ENCODE results near the gene PSTPIP1.

Gene PSTPIP1

GRCh38 chr15:77030048-77030927 is 35.4 kb downstream of the PSTPIP1 start:
- DNase-seq (ENCODE audit: low spot score), result no peak

DNA sequence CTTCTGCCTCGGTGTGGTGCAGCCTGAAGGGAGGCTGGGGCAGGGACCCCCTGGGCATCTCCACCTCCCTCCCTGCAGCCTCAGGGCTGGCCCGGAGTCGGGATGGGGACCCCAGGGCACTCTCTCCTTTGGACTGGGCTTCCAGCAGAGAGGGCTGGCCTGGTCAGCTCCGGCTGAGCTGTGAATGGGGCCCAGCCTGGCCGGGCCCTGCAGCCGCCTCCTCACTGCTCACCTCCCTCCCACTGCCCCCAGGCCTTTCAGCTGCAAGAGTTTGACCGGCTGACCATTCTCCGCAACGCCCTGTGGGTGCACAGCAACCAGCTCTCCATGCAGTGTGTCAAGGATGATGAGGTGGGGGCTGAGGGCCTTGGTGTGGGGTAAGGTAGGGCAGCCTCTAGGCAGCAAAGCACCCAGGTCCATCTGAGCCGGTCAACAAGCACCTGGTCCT is 36.0 kb downstream of the PSTPIP1 start:
- DNase-seq (ENCODE audit: low spot score), result no peak

- DNase-seq (ENCODE audit: low spot score), result peak; percentile 32
These were observed 36.6 kb downstream of the PSTPIP1 start for GRCh38 chr15:77031376-77032050.

GRCh38 chr15:77032052-77032646 is 37.2 kb downstream of the PSTPIP1 start:
- DNase-seq (ENCODE audit: low spot score), result no peak

GRCh38 chr15:77032647-77033416 is 37.9 kb downstream of the PSTPIP1 start:
- DNase-seq (ENCODE audit: low spot score), result no peak

DNA sequence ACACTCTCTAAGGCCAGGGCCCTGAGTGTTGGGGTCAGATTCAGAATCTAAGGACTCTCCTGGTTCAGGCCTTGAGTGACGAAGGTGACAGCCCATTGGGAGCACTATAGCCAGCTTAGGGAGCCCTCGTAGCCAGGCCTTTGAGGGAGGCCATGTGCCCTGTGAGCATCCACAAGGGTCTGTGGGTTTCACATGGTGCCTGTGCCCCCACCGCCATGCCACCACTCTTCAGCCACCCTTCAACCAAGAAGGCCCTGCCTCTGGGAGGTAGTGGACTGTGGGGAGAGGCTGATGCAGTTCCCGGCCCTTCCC is 38.4 kb downstream of the PSTPIP1 start:
- DNase-seq (ENCODE audit: low spot score), result no peak

DNA sequence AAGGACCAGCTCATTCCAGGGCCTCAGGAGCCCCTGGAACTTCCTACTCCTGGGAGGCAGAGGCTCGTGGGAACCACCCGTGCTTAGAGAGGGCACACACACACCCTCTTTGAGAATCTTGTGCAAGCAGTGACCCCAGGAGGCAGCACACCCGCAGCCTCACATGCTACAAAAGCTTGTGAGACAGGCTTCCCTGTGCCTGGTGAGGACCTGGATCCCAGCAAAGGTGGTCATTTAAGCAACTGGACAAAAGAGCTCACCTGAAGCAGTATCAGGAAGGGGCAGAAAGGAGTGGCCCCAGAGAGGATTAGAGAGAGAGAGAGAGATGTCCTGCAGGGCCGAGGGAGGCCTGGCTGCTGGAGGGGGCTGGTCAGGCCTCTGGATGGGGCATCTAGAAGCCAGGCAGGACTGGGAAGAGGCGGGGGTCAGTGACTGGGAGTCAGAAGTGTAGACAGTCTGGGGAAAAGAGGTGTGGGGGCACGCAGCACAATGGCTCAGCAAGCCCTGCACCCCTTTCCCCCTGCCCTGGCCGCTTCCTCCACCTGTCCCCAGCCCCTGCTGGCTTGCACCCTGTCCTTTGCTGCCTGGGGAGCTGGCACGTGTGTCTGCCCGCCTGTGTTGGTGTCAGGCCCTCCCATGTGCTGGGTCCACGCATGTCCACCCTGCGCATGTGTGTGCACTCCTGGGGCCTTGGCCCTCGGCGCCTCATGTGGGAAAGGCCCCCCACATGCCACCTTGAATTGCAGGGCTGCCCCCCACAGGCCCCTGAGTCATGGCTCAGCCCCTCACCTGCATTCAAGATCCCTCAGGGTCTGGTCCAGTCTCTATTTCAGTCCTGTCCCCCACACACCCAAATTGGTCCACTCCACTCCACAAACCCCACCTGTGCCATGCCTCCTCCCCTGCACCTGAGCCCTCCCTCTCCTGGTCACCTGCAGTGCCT is 39.1 kb downstream of the PSTPIP1 start:
- DNase-seq (ENCODE audit: low spot score), result no peak

DNA sequence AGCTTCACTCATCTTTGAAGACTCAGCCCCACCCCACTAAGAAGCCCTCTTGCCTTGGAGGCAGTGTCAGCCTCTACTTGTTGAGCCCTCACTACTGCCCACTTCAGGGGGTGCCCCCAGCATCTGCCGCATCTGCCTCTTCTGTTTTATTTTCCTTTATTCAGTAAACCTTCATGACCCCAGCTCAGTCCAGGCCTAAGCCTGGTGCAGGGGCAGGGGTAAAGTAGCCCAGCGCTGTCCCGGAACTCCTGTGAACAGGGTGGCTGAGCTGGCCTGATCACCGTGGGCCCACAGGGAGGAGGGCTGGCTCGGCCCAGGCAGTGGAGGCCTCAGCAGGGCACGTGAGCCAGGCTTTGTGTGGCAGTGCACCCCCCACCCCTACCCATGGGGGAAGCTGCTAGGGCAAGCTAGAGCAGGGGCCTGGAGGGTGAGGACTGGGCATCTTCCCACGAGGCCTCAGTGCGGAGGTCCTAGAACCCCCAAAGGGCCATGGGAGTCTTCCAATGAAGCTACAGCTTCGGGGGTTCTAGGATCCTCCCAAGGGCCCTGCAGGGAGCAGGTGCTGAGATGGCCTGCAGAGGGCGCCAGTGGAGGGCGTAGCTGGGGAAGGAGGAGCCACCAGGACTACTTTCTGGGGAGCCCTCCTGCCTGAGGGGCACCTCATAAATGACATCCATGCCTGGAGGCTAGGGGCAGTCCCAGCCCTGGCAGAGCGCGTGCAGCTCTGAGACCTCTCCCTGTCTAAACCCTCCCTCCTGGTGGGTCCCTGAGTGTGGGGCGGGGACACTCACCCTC is 40.0 kb downstream of the PSTPIP1 start:
- peak; percentile 31 for DNase-seq (ENCODE audit: low spot score)

- DNase-seq (ENCODE audit: low spot score), result no peak
These were observed 40.7 kb downstream of the PSTPIP1 start for GRCh38 chr15:77035584-77035983.

DNA sequence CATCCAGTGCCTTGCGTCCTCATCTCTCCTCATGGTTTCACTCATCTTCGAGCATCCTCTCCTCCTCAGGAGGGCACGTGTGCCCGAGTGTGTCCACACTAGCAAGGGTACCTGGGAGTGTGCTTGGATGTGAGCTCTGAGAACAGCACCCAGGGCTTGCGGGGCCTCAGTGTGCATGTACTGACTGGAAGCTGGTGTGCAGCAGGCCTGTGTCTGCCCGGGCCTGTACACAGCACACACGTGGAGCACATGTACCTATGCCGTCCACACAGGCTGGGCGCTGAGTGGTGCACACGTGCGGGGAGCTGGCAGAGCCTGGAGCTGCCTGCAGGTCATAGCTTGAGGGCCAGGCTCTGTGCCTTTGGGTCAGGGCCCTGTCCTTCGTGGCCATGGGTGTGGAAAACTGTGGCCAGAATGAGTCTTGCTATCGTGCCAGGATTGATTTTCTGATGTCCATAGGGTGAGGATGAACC is 41.1 kb downstream of the PSTPIP1 start:
- DNase-seq (ENCODE audit: low spot score), result no peak

DNA sequence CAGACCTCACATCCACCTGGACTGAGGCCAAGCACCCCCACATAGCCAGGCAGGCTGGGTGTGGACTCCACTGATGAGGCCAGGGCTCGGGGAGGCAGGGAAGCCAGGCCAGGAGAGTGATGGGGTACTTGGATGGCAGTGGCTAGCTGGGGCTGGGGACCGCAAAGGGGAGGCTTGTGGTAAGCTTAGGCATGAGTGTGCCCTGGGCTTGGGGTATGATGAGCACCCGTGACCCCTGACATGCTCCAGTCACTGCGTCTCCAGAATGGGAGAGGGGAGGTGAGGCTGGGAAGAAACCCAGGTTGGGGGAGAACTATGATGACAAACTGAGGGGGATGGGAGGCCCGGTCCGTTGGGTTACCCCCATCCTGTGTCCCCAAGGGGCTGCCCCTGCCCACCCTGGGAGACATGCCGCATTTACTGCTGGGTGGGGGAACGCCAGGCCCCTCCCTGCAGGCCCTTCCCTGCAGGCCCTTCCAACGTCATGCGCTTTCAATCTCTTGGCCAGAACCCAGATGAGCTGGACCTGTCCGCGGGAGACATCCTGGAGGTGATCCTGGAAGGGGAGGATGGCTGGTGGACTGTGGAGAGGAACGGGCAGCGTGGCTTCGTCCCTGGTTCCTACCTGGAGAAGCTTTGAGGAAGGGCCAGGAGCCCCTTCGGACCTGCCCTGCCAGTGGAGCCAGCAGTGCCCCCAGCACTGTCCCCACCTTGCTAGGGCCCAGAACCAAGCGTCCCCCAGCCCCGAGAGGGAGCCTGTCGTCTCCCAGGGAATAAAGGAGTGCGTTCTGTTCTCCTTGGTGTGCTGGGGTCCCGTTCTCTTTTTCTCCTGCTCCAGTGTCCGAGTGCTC is 41.8 kb downstream of the PSTPIP1 start:
- DNase-seq (ENCODE audit: low spot score), result no peak

GRCh38 chr15:77037388-77038209 is 42.7 kb downstream of the PSTPIP1 start:
- DNase-seq (ENCODE audit: low spot score), result no peak

GRCh38 chr15:77038312-77039216 is 43.6 kb downstream of the PSTPIP1 start:
- no peak for DNase-seq (ENCODE audit: low spot score)

DNA sequence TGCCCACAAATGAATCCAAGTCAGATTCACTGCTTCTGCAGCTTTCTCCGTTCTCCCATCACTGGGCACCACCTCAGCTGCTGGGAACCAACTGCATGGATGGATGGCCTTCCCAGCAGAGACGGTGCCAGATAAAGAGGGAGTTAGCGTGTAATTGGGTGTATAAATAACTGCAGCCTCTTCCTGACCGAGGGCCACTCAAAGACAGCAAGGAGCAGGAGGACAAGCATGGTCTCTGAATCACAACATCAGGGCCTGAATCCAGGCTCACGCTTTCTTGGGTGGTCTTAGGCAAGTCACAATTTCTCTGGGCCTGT is 44.2 kb downstream of the PSTPIP1 start:
- DNase-seq (ENCODE audit: low spot score), result no peak

DNA sequence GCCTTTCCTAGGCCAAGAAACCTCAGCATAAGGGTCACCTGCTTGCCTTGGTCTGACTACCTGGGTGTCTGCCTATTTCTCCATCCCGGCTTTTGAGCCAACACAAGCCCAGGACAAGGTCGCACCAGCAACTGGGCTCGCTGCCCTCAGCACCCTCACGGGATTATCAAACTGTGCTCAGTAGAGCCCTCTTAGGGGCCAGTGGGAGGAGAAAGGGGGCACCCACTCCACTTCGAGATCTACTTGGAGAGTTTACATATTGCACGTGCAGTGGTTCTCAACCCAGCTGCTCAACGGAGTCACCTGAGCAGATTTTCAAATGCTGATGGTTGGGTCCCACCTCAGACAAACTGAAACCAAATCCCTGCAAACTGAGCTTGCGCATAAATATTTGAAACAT is 44.9 kb downstream of the PSTPIP1 start:
- DNase-seq (ENCODE audit: low spot score), result no peak

- no peak for DNase-seq (ENCODE audit: low spot score)
These were observed 45.7 kb downstream of the PSTPIP1 start for GRCh38 chr15:77040673-77041072.

DNA sequence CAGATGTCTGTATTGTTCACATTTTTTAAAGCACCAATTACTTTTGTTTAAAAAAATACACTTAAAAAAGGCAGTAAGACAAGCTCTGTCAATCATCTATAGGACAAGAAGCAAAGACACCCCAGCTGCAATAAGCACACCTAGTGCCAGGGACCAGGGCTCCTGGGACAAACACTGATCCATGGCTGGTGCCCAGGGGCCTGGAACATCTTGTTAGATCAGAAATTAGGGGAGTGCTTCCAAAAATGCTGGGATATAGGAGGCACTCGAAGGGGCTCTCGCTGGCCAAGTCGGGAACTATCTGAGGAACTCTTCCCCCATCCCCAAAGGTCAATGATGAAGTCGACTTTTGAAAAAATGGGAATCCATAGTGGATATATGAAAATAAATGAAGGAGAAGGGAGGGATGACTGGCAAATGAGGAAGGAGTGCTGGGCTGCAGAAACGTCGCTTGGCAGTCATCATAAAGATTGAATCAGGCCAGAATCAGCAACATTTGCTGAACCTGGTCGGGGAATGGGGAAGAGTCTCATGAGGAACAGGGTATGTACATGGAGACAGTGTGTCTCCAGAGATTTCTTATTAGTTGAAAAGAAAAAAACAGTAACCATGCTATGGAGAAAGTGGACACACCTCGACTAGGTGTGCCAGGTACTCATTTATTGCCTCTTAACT is 47.5 kb downstream of the PSTPIP1 start:
- DNase-seq (ENCODE audit: low spot score), result no peak

All from RKO (cell line).